ENCODE data around the gene TGFA. TPM values are rescaled to one million over a fixed set of nuclear protein-coding genes. Genes with fewer than 3 reads are reported as not detected.
A peak's percentile ranks its signal among the peaks of the same experiment; 100 is the strongest.

The TGFA gene
- total and polyA plus RNA-seq, 8 donors = 0.89 to 16.0 (median 3.7) TPM; not detected in 1

DNA sequence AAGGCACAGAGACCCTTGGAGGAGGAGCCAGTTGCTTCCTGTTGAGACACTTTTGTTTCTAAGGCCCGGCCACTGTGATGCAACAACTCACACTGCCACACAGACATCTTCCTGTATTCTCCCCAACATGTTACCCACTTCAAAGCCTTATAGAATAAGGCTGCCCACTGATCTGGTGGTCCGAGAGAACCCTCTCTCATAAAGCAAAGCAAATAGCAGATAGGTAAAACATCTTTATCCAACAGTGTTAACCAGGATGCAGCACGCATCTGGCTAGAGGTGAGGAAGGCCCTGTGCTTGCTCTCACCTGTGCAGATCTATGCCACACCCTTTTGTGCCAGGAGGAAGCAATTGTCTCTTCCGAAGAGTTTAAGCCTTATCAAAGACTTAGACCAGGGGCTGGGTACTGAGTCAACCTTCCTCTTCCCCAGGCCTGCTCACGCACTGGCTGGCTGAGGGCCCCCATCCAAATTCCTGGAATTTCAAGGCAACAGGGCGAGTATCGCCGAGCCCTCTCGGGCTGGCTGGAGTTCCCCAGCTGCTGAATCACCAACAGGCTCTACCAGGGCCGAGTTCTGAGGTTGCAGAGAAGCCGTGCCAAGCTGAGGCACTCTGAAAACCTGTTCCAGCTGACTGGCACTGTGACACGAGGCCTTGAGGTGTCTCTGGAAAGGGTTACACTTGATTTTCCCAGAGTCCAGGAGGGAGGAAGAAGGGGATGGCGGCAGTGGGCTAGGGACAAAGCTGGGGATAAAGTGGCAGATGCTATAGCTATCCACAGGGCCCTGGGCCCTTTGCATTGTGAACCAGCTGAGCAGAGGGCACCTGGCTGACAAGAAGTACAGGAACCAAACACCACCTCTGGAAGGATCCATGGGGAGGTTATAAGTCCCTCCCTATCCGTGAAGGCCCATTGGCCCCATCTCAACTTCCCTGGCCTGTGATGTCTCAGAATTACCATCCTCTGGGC is 29.3 kb downstream of the TGFA start:
- WGBS, 5 donors = 26 to 46% (median 32%) methylated on average over 13 to 14 of the region's 14 CpGs
- Histone ChIP-seq H3K36me3 (no peaks in the 10 kb centered on the region), H3K4me3 (no peak overlapping the region), H3K27ac (peak overlapping the region; percentile 40 to 84 (median 62)), H3K4me1 (peaks cover 11 to 50% (median 23%) of the 10 kb centered on the region in 4 donors), H3K9me3 (no peaks in the 10 kb centered on the region), H3K27me3 (no peaks in the 10 kb centered on the region)
- TF ChIP-seq CTCF (IDR thresholded peaks at IDR 0.05) (no peak), POLR2AphosphoS5 (IDR thresholded peaks at IDR 0.05) (peak in 2 of 3 donors; percentile 16 to 57)
- DNase-seq = peak; percentile 66 to 81
- intact Hi-C loops (cut with DNase I; ENCODE audit: low total_unique reads) = no loop called here

GRCh38 chr2:70523672-70523995 is 30.0 kb downstream of the TGFA start:
- intact Hi-C loops (cut with DNase I; ENCODE audit: low total_unique reads) = no loop called here
- Histone ChIP-seq H3K27ac (peak overlapping the region in 2 of 5 donors; percentile 83 to 84), H3K9me3 (no peaks in the 10 kb centered on the region), H3K27me3 (no peaks in the 10 kb centered on the region), H3K4me1 (peaks cover 11 to 48% (median 23%) of the 10 kb centered on the region in 4 donors), H3K36me3 (no peaks in the 10 kb centered on the region), H3K4me3 (no peak overlapping the region)
- TF ChIP-seq POLR2A (IDR thresholded peaks at IDR 0.05) (no peak), EP300 (IDR thresholded peaks at IDR 0.05) (no peak), CTCF (IDR thresholded peaks at IDR 0.05) (no peak), POLR2AphosphoS5 (IDR thresholded peaks at IDR 0.05) (no peak)
- DNase-seq = no peak

GRCh38 chr2:70522627-70523026 is 31.0 kb downstream of the TGFA start:
- WGBS, 5 donors = 81 to 91% (median 84%) methylated on average over 5 of the region's 5 CpGs

DNA sequence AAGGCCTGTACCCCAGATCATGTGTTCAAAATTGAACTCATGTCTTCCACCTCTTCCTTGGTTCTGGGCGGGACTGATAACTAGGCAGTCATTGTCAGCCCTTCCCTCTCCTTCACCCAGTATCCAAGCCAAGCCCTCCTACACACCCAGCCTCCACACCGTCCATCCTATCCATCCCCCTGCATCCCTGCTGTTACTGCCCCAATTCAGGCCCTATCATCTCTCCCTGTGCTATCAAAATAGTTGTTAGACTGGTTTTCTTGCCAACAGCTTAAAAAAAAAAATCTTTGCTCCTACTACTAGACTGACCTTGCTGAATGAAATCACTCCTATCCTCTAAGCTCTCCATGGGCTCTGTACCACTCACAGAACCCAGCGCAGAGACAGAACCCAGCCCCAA is 32.8 kb downstream of the TGFA start:
- H3K4me1 ChIP-seq = peaks cover 11 to 40% (median 25%) of the 10 kb centered on the region in 4 donors
- TF ChIP-seq EP300 (IDR thresholded peaks at IDR 0.05) (no peak), POLR2AphosphoS5 (IDR thresholded peaks at IDR 0.05) (no peak)
- no peak overlapping the region for H3K4me3 ChIP-seq
- H3K27me3 ChIP-seq = no peaks in the 10 kb centered on the region
- no peaks in the 10 kb centered on the region for H3K9me3 ChIP-seq
- H3K36me3 ChIP-seq = no peaks in the 10 kb centered on the region
- H3K27ac ChIP-seq = no peak overlapping the region
- intact Hi-C loops (cut with DNase I; ENCODE audit: low total_unique reads) = no loop called here
- peak in 1 of 2 donors; percentile 59 for DNase-seq
- 44 to 62% (median 53%) methylated on average over 3 of the region's 3 CpGs for WGBS, 5 donors

More at GRCh38 chr2:70522627-70523026, 31.0 kb downstream of the TGFA start:
- H3K27me3 ChIP-seq = no peaks in the 10 kb centered on the region
- no peaks in the 10 kb centered on the region for H3K9me3 ChIP-seq
- DNase-seq = no peak
- intact Hi-C loops (cut with DNase I; ENCODE audit: low total_unique reads) = no loop called here
- H3K36me3 ChIP-seq = no peaks in the 10 kb centered on the region
- no peak overlapping the region for H3K27ac ChIP-seq
- peaks cover 11 to 48% (median 23%) of the 10 kb centered on the region in 4 donors for H3K4me1 ChIP-seq
- TF ChIP-seq CTCF (IDR thresholded peaks at IDR 0.05) (no peak), POLR2A (IDR thresholded peaks at IDR 0.05) (no peak)
- no peak overlapping the region for H3K4me3 ChIP-seq

DNA sequence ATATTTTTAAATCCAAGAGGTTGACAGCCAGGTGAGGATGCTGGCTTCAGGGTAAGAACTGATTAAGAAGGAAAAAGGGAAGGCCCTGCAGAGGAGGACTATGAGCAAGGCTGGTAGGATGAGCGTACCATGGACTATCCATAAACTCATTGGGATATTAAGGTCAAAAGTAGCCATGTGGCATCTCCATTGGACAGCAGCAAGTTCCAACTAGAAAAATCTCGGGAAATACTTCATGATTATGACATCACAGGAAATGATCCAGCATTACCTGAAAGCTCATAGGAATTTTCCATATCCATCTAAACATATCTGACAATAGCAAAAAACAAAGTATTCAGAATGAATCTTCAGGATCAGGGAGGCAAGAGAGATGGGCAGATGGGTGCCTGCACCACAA is 34.2 kb downstream of the TGFA start:
- WGBS, 5 donors = 84 to 93% (median 92%) methylated on average over 2 of the region's 2 CpGs

More for the DNA sequence above, 34.2 kb downstream of the TGFA start:
- Histone ChIP-seq H3K27ac (no peak overlapping the region), H3K4me3 (no peak overlapping the region), H3K9me3 (no peaks in the 10 kb centered on the region), H3K27me3 (no peaks in the 10 kb centered on the region), H3K4me1 (peaks cover 5 to 39% (median 20%) of the 10 kb centered on the region in 4 donors), H3K36me3 (no peaks in the 10 kb centered on the region)
- intact Hi-C loops (cut with DNase I; ENCODE audit: low total_unique reads) = no loop called here
- TF ChIP-seq POLR2A (IDR thresholded peaks at IDR 0.05) (no peak), EP300 (IDR thresholded peaks at IDR 0.05) (no peak), POLR2AphosphoS5 (IDR thresholded peaks at IDR 0.05) (no peak), CTCF (IDR thresholded peaks at IDR 0.05) (no peak)
- no peak for DNase-seq
